ENCODE results near the gene SCRT2. TPM values are rescaled to one million over a fixed set of nuclear protein-coding genes. Genes with fewer than 3 reads are reported as not detected.

SCRT2 gene
- total RNA-seq, 1 experiment from 2014 or later: not detected

GRCh38 chr20:692044-692443, 16.4 kb upstream of the SCRT2 start:
- no peak for DNase-seq
- intact Hi-C loops (cut with micrococcal nuclease; ENCODE audit: unreplicated experiment): no loop called here
- no peaks in the 10 kb centered on the region for H3K9me3 Mint-ChIP-seq (ENCODE audit: unreplicated experiment)
- ChIA-PET CTCF (no interaction called here), POLR2A (no interaction called here)
- no peak overlapping the region for H3K4me3 Mint-ChIP-seq (ENCODE audit: unreplicated experiment)
- Histone ChIP-seq H3K36me3 (ENCODE audit: control insufficient read depth, insufficient read depth, low read length) (no peaks in the 10 kb centered on the region), H3K4me1 (no peaks in the 10 kb centered on the region), H3K27me3 (replicated peaks; ENCODE audit: control insufficient read depth, insufficient read depth, low read length) (peaks cover 1% of the 10 kb centered on the region; the same call in 1 of the 2 replicates), H3K4me3 (ENCODE audit: low read depth, low read length) (no peak overlapping the region), H3K9me3 (peaks cover 4% of the 10 kb centered on the region; the same call in 1 of the 2 replicates)
- TF ChIP-seq, protein P1, sequence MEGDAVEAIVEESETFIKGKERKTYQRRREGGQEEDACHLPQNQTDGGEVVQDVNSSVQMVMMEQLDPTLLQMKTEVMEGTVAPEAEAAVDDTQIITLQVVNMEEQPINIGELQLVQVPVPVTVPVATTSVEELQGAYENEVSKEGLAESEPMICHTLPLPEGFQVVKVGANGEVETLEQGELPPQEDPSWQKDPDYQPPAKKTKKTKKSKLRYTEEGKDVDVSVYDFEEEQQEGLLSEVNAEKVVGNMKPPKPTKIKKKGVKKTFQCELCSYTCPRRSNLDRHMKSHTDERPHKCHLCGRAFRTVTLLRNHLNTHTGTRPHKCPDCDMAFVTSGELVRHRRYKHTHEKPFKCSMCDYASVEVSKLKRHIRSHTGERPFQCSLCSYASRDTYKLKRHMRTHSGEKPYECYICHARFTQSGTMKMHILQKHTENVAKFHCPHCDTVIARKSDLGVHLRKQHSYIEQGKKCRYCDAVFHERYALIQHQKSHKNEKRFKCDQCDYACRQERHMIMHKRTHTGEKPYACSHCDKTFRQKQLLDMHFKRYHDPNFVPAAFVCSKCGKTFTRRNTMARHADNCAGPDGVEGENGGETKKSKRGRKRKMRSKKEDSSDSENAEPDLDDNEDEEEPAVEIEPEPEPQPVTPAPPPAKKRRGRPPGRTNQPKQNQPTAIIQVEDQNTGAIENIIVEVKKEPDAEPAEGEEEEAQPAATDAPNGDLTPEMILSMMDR (IDR thresholded peaks at IDR 0.05; ENCODE audit: insufficient read depth in 1 of 2, low read depth in 1 of 2, low read length in 1 of 2, severe bottlenecking in 1 of 2, unreplicated experiment in 1 of 2): no peak
- H3K27ac Mint-ChIP-seq (ENCODE audit: unreplicated experiment): no peak overlapping the region
- H3K36me3 Mint-ChIP-seq (ENCODE audit: insufficient read depth, unreplicated experiment): no peaks in the 10 kb centered on the region
- peaks cover 21% of the 10 kb centered on the region for H3K27me3 Mint-ChIP-seq (ENCODE audit: insufficient read depth, unreplicated experiment)
- no TSS peak for BruUV-seq (replicated peaks)
- H3K4me1 Mint-ChIP-seq (ENCODE audit: low read depth, unreplicated experiment): no peaks in the 10 kb centered on the region

- H3K9me3 Mint-ChIP-seq (ENCODE audit: unreplicated experiment): no peaks in the 10 kb centered on the region
- H3K36me3 Mint-ChIP-seq (ENCODE audit: insufficient read depth, unreplicated experiment): no peaks in the 10 kb centered on the region
- no peaks in the 10 kb centered on the region for H3K36me3 ChIP-seq (ENCODE audit: control insufficient read depth, insufficient read depth, low read length)
- no peak overlapping the region for H3K4me3 ChIP-seq (ENCODE audit: low read depth, low read length)
- no peak overlapping the region for H3K27ac Mint-ChIP-seq (ENCODE audit: unreplicated experiment)
- no peak for DNase-seq
- H3K4me1 Mint-ChIP-seq (ENCODE audit: low read depth, unreplicated experiment): no peaks in the 10 kb centered on the region
- no peaks in the 10 kb centered on the region for H3K4me1 ChIP-seq
- H3K27me3 Mint-ChIP-seq (ENCODE audit: insufficient read depth, unreplicated experiment): peaks cover 17% of the 10 kb centered on the region
- intact Hi-C loops (cut with micrococcal nuclease; ENCODE audit: unreplicated experiment): no loop called here
- ChIA-PET POLR2A (no interaction called here), CTCF (no interaction called here)
- H3K4me3 Mint-ChIP-seq (ENCODE audit: unreplicated experiment): no peak overlapping the region
- H3K9me3 ChIP-seq: peaks cover 4% of the 10 kb centered on the region; the same call in 1 of the 2 replicates
- BruUV-seq (replicated peaks): no TSS peak
- TF ChIP-seq, protein P1 (IDR thresholded peaks at IDR 0.05; ENCODE audit: insufficient read depth in 1 of 2, low read depth in 1 of 2, low read length in 1 of 2, severe bottlenecking in 1 of 2, unreplicated experiment in 1 of 2): no peak
- peaks cover 1% of the 10 kb centered on the region; the same call in 1 of the 2 replicates for H3K27me3 ChIP-seq (replicated peaks; ENCODE audit: control insufficient read depth, insufficient read depth, low read length)
Measured at GRCh38 chr20:689947-690346, 14.3 kb upstream of the SCRT2 start.

GRCh38 chr20:689348-689747, 13.7 kb upstream of the SCRT2 start:
- ChIA-PET CTCF (no interaction called here), POLR2A (no interaction called here)
- H3K27ac Mint-ChIP-seq (ENCODE audit: unreplicated experiment): no peak overlapping the region
- intact Hi-C loops (cut with micrococcal nuclease; ENCODE audit: unreplicated experiment): no loop called here
- Histone ChIP-seq H3K36me3 (ENCODE audit: control insufficient read depth, insufficient read depth, low read length) (no peaks in the 10 kb centered on the region), H3K4me1 (no peaks in the 10 kb centered on the region), H3K27me3 (replicated peaks; ENCODE audit: control insufficient read depth, insufficient read depth, low read length) (peaks cover 1% of the 10 kb centered on the region; the same call in 1 of the 2 replicates), H3K4me3 (ENCODE audit: low read depth, low read length) (no peak overlapping the region), H3K9me3 (peaks cover 4% of the 10 kb centered on the region; the same call in 1 of the 2 replicates)
- TF ChIP-seq, protein P1 (IDR thresholded peaks at IDR 0.05; ENCODE audit: insufficient read depth in 1 of 2, low read depth in 1 of 2, low read length in 1 of 2, severe bottlenecking in 1 of 2, unreplicated experiment in 1 of 2): no peak
- peaks cover 17% of the 10 kb centered on the region for H3K27me3 Mint-ChIP-seq (ENCODE audit: insufficient read depth, unreplicated experiment)
- H3K36me3 Mint-ChIP-seq (ENCODE audit: insufficient read depth, unreplicated experiment): no peaks in the 10 kb centered on the region
- DNase-seq: no peak
- no peaks in the 10 kb centered on the region for H3K4me1 Mint-ChIP-seq (ENCODE audit: low read depth, unreplicated experiment)
- no peaks in the 10 kb centered on the region for H3K9me3 Mint-ChIP-seq (ENCODE audit: unreplicated experiment)
- BruUV-seq (replicated peaks): no TSS peak
- no peak overlapping the region for H3K4me3 Mint-ChIP-seq (ENCODE audit: unreplicated experiment)

Data from Caco-2 (cell line).